ENCODE data around the gene PITX2. TPM values are rescaled to one million over a fixed set of nuclear protein-coding genes. Genes with fewer than 3 reads are reported as not detected.
A peak's percentile ranks its signal among the peaks of the same experiment; 100 is the strongest.

The PITX2 gene
- under 1 TPM in 1 of 6 donors, not detected in 5; 0.16 TPM for total RNA-seq
- polyA plus RNA-seq, result under 1 TPM in 1 of 2 donors, not detected in 1; 0.09 TPM

GRCh38 chr4:110622841-110623717 lies at the start of gene PITX2:
PITX2 (minus strand) TSS chr4:110623077; CDS start chr4:110622460, 617 bp downstream.
- DNase-seq, result peak in 5 of 6 donors; percentile 60 to 81 (median 77)
- no peak for TF ChIP-seq CTCF (IDR thresholded peaks at IDR 0.05)
- peaks cover 0 to 17% (median 7%) of the 10 kb centered on the region in 3 donors for H3K4me1 ChIP-seq
- peaks cover 3 to 83% (median 33%) of the 10 kb centered on the region in 4 donors for H3K27me3 ChIP-seq
- intact Hi-C loops (cut with DNase I), result no loop called here
- no peak within 1 kb of the TSS for H3K27ac ChIP-seq
- H3K36me3 ChIP-seq, result no peaks in the 10 kb centered on the region
- no peaks in the 10 kb centered on the region for H3K9me3 ChIP-seq
- peak; percentile 70 to 92 (median 82) for ATAC-seq
- FAIRE-seq, result no peak
- 4 to 6% methylated on average over 56 of the region's 56 CpGs for WGBS, 2 donors
- H3K4me3 ChIP-seq, result peak within 1 kb of the TSS in 2 of 4 donors; percentile 10 to 39

GRCh38 chr4:110671679-110672078 lies 48.8 kb upstream of the PITX2 start:
- intact Hi-C loops (cut with DNase I), result no loop called here
- H3K4me3 ChIP-seq, result no peak overlapping the region
- TF ChIP-seq CTCF (IDR thresholded peaks at IDR 0.05), result no peak
- H3K36me3 ChIP-seq, result no peaks in the 10 kb centered on the region
- WGBS, 2 donors, result 86 to 98% methylated on average over 5 of the region's 5 CpGs
- FAIRE-seq (no peak), DNase-seq (no peak), ATAC-seq (no peak)
- H3K27me3 ChIP-seq, result peaks cover 0 to 6% (median 0%) of the 10 kb centered on the region in 4 donors
- H3K4me1 ChIP-seq, result peaks cover 0 to 4% (median 0%) of the 10 kb centered on the region in 3 donors
- H3K9me3 ChIP-seq, result no peaks in the 10 kb centered on the region
- H3K27ac ChIP-seq, result no peak overlapping the region

GRCh38 chr4:110669663-110670062 lies 46.8 kb upstream of the PITX2 start:
- TF ChIP-seq CTCF (IDR thresholded peaks at IDR 0.05), result no peak
- Histone ChIP-seq H3K27me3 (peaks cover 0 to 6% (median 0%) of the 10 kb centered on the region in 4 donors), H3K4me3 (no peak overlapping the region), H3K4me1 (peaks cover 0 to 4% (median 0%) of the 10 kb centered on the region in 3 donors), H3K9me3 (no peaks in the 10 kb centered on the region), H3K36me3 (no peaks in the 10 kb centered on the region), H3K27ac (no peak overlapping the region)
- DNase-seq (no peak), ATAC-seq (no peak), FAIRE-seq (no peak)
- intact Hi-C loops (cut with DNase I), result no loop called here

- no peak for ATAC-seq
- no peaks in the 10 kb centered on the region for H3K36me3 ChIP-seq
- no peak for FAIRE-seq
- 52 to 62% methylated on average over 6 of the region's 6 CpGs for WGBS, 2 donors
- no peaks in the 10 kb centered on the region for H3K9me3 ChIP-seq
- no peak overlapping the region for H3K4me3 ChIP-seq
- H3K27ac ChIP-seq, result no peak overlapping the region
- H3K4me1 ChIP-seq, result peaks cover 0 to 4% (median 0%) of the 10 kb centered on the region in 3 donors
- intact Hi-C loops (cut with DNase I), result no loop called here
- no peak for DNase-seq
- TF ChIP-seq CTCF (IDR thresholded peaks at IDR 0.05), result no peak
- H3K27me3 ChIP-seq, result peaks cover 0 to 6% (median 0%) of the 10 kb centered on the region in 4 donors
Measured at GRCh38 chr4:110668463-110669235, 45.8 kb upstream of the PITX2 start.

Data from pancreas (tissue), 10 donors.